Placental epithelial cell (primary cell): ENCODE measurements around the gene COQ2. TPM values are rescaled to one million over a fixed set of nuclear protein-coding genes. Genes with fewer than 3 reads are reported as not detected.

ENCODE experiments used
- small RNA-seq: library from RNA; depleted of rRNA; stranded (forward); fragments of <200 nt; gene quantifications from one replicate; pipeline ENCODE3, GENCODE V24; 2012
- total RNA-seq: library from RNA; depleted of rRNA; stranded (reverse); fragments of >200 nt; gene quantifications from 2 replicates; pipeline ENCODE4 v1.2.3, GENCODE V29; 2012

COQ2 gene, protein sequence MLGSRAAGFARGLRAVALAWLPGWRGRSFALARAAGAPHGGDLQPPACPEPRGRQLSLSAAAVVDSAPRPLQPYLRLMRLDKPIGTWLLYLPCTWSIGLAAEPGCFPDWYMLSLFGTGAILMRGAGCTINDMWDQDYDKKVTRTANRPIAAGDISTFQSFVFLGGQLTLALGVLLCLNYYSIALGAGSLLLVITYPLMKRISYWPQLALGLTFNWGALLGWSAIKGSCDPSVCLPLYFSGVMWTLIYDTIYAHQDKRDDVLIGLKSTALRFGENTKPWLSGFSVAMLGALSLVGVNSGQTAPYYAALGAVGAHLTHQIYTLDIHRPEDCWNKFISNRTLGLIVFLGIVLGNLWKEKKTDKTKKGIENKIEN
- total RNA-seq, result 13.0 and 17.1 TPM in 2 replicates

DNA sequence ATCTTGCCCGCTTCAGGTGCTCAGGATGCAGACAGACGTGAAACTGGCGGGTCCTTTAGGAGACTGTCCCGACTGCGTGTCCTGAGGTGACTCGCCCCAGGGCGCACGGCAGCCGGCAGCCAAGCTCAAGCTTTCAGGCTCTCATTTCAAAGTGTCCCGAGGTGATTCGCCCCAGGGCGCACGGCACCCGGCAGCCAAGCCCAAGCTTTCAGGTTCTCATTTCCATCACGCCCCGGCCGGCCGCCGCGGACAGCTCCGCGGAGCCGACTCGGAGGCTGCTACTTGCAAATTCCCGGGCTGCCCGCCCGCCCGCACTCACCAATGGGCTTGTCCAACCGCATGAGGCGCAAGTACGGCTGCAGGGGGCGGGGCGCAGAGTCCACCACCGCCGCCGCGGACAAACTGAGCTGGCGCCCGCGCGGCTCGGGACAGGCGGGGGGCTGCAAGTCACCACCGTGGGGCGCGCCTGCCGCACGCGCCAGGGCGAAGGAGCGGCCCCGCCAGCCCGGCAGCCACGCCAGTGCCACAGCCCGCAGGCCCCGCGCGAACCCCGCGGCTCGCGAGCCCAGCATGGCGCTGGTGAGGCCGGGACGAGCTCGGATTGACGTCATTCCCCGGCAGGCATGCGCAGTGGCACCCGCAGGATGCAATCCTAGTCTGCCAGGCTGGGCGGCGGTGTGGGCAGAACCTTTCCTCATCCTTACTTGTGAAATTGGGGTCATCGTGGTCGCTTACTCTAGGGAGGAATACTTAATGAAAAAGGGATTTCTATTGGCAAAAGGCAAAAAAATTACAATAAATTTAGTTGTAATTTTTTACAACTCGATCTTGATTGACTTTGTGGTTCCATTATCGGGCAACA lies at the start of gene COQ2:
COQ2 (minus strand) TSS at position 606 of the 862 bp plus-strand sequence; CDS start at position 572, 34 bp downstream.

Small RNA genes within 50 kb of the gene (small RNA-seq; reads per million reads assigned to genes)
- gene AC114781.3, result not detected

Other genes starting within 250 kb of the COQ2 start
- gene COPS4, start 249.6 kb downstream of the COQ2 start, total RNA-seq, result 67.6 and 71.5 TPM in 2 replicates
- gene PLAC8, start 170.1 kb downstream of the COQ2 start, total RNA-seq, result 80.9 and 258 TPM in 2 replicates
- 4.2 and 11.0 TPM in 2 replicates for gene HPSE, start 50.0 kb upstream of the COQ2 start, total RNA-seq
- gene HELQ, start 171.0 kb upstream of the COQ2 start, total RNA-seq, result 13.0 and 18.1 TPM in 2 replicates
- 12.2 and 19.8 TPM in 2 replicates for gene MRPS18C, start 171.3 kb upstream of the COQ2 start, total RNA-seq
- 9.9 and 19.2 TPM in 2 replicates for gene ABRAXAS1, start 200.3 kb upstream of the COQ2 start, total RNA-seq